ENCODE measurements around the gene SFMBT1.

- TF ChIP-seq CTCF (IDR thresholded peaks at IDR 0.05) (no peak), POLR2A (IDR thresholded peaks at IDR 0.05) (no peak)
Measured at GRCh38 chr3:53081318-53081717, 35.4 kb upstream of the SFMBT1 start.
